Hematopoietic multipotent progenitor cell (in vitro differentiated cells): ENCODE results near the gene GNG13. TPM values are rescaled to one million over a fixed set of nuclear protein-coding genes. Genes with fewer than 3 reads are reported as not detected.
A peak's percentile ranks its signal among the peaks of the same experiment; 100 is the strongest.
"Not testable (repeated sequence)": the region's sequence is repeated elsewhere in the genome, so short reads cannot be mapped to it uniquely, and the experiment has no call there.

Experiments used
- DNase-seq, 3 donors: peaks; one replicate each; pipeline ENCODE4 v3.0.0-alpha.2; 2011 to 2015; ENCODE audit warnings: low read depth in 2 of 3, low spot score in 2 of 3
- total RNA-seq: library from RNA; depleted of rRNA; stranded (reverse); fragments of >200 nt; gene quantifications from one replicate; pipeline ENCODE4 v1.2.3, GENCODE V29; 2012

The GNG13 gene
- total RNA-seq, 1 donor: not detected

GRCh38 chr16:764848-765487, 35.6 kb downstream of the GNG13 start:
- no peak for DNase-seq

- no peak for DNase-seq
Measured at GRCh38 chr16:764184-764750, 36.3 kb downstream of the GNG13 start.

DNA sequence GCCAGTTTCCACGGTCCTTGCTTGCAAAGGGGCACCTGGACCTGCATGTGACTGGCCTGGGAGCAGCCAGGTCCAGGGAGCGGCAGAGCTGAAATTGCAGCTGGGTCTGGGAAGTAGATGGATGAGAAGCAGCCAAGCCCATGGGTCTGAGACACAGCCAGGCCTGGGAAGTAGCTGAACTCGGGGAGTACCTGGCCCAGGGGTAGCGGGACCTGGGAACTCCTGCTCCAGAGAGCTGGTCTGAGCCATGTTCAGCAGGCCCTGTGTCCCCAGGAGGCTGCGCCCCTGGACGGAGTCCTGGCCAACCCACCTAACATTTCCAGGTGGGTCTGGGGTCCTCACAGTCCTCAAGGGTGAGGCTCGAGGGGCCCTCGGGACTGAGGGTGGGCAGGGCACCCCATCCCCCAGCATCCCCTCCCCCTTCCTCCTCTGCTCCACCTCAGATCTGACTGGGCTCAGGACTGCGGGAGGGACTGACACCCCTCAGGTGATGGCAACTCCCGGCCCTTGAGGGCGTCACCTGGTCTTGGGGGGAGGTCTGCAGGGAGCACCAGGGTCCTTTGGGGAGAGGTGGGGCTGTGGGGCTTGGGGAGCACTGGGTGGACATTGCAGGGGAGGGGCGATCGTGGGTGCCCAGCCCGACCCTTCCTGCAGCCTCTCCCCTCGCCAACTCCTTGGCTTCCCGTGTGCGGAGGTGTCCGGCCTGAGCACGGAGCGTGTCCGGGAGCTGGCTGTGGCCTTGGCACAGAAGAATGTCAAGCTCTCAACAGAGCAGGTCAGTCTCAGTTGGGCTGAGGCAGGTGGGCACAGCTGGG, 37.0 kb downstream of the GNG13 start:
- no peak for DNase-seq

GRCh38 chr16:762595-763268, 37.8 kb downstream of the GNG13 start:
- DNase-seq: no peak

GRCh38 chr16:761625-762513, 38.7 kb downstream of the GNG13 start:
- no peak for DNase-seq

- no peak for DNase-seq
Measured at GRCh38 chr16:760545-761343, 39.8 kb downstream of the GNG13 start, which contains the start of gene MSLN. MSLN (plus strand) TSS chr16:760734; CDS start chr16:762681, 1,947 bp downstream.

GRCh38 chr16:760065-760464, 40.5 kb downstream of the GNG13 start:
- DNase-seq: no peak

DNA sequence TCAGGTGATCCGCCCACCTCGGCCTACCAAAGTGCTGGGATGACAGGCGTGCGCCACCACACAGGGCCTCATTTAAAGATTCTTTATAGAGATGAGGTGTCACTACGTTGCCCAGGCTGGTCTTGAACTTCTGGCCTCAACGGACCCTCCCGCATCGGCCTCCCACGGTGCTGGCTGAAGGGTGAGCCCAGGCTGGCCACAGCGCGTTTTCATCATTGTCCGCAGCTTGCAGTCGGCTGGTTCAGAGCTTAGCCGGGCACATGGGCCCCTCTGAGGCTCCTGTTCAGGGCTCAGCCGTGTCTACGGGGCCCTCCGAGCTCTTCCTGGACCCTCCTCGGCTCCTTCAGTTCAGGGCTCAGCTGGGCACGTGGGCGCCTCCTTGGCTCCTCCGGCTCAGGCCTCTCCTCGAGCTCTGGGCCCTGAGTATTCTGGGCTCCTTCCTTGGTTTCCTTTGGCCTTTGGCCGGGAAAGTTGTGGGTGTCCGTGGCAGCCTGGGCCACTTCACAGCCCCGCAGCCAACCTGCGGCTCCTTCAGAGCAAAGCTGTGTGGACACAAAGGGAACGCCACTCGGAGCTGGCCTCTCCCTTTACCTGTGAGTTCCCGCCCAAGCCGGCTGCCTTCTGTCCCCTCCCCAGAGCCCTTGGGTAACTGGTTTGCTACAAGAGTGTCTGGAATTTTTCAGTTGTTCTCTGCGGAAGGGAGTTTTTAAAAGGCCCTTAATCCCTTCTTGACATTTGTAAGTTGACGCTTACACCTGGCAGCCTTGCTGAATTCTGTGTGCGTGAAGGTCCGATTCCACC, 41.2 kb downstream of the GNG13 start:
- DNase-seq: no peak

- DNase-seq: no peak
Measured at GRCh38 chr16:756428-756827, 44.1 kb downstream of the GNG13 start.

DNA sequence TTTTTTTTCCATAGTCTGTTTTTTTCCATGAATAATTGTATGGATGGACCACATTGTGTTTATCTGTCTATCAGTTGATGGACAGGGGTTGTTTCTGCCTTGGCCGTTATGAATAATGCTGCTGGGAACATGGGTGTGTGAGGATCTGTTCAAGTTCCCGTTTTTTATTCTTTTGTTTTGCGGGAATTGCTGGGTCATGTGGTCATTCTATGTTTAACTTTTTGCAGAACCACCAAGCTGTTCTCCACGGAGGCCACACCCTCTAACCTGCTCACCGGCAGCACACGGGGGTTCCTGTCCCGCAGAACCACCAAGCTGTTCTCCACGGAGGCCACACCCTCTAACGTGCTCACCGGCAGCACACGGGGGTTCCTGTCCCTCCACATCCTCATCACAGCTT, 45.9 kb downstream of the GNG13 start:
- DNase-seq: peak in 2 of 3 donors; percentile 60 to 69

DNA sequence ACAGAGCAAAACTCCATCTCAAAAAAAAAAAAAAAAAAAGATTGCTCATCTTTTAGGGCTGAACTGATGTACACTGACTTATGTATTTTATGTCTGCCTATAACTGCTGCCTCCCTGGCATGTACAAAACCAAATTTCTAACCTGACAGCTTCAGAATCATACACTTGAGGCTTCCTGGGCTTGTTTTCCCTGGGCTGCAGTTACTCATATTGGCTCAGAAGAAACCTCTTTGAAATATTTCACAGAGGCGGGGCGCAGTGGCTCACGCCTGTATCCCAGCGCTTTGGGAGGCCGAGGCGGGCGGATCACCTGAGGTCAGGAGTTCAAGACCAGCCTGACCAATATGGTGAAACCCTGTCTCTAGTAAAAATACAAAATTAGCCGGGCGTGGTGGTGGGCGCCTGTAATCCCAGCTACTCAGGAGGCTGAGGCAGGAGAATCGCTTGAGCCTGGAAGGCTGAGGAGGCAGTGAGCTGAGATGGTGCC, 46.4 kb downstream of the GNG13 start:
- not testable (repeated sequence) for DNase-seq

DNA sequence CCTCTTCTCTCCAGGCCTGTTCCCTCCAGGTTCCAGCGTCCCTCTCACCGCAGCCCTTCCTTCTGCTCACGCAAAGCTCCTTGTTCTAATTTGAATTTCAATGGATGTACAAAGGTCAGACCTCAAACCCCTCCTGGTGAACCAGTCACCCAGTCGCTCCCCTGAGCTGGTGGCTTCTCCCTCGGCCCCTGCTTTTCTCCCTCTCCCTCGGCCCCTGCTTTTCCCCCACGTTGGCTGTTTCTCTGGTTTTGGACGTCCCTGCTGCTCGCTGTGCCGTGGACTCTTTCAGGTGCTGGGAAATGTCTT, 48.6 kb downstream of the GNG13 start:
- DNase-seq: no peak

DNA sequence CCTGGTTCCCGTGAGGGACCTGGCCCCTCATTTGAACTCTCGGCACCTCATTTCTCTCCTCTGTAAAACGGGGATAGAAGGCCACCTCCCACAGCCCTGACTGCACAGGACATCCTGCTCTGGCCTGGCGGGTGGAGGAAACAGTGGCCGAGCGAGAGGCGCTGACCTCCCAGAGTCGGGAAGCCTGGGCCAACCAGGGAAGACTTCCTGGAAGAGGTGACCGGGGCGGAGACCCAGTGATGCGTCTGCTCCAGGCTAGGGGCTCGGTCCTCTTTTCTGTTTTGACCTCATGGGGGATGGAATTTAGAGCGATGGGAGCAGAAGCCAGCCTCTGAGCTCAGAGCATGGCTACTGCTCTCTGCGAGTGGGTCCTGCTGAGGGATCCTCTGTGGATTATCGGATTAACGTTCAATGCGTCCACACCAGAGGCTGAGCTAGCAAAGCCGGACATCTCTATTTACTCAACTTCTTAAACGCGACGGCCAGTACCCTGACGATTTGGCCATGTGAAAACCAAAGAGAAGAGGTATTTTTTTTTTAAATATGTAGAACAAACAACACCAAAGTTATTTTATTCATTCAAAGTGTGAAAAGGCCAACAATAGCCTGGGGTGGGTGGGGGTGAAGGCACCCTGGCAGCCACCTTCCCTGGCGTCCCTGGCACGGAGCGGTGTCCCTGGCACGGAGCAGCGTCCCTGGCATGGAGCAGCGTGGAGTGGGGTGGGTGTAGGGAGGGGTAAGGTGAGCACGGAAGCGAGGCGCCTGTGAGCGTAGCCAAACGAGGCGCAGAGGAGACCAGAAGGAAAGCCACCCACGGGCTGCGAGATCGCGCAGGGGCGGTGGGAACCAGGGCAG, 49.2 kb downstream of the GNG13 start:
- no peak for DNase-seq

DNA sequence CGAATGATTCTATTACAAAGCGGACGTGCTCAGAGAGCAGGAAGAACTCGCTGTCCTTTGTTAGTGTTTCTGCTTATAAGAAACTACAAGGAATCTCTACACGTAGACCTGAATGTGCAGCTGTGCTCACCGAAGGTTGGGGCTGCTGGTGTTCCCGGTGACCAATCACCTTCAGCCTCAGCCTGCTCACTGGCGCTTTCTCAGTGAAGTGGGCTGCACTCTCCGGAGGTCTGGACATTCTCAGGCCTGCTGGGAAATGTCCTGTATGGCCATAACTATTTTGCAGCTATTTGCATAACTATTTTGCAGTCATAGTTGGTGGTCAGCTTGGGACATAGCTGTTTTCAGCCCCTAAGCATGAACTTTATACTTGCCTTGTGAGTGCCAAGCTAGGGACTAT, 50.0 kb downstream of the GNG13 start:
- no peak for DNase-seq

DNA sequence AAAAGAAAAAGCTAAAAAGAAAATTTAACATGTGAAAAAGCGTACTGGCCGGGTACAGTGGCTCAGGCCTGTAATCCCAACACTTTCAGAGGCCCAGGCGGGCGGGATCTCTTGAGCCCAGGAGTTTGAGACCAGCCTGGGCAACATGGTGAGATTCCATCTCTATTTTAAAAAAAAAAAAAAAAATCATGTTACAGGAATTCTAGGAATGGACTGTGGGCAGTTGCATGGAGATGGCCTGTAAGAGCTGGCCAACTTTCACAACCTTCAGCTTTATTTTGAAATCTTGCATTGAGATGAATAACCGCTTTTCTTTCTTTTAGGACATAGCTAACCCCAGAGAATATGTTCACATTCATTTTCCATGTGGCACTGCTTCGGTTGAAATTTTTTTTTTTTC, 51.5 kb downstream of the GNG13 start:
- DNase-seq: no peak
